ENCODE measurements around the gene GSG1L2.

The GSG1L2 gene

GRCh38 chr17:9755083-9755482 is 66.8 kb downstream of the GSG1L2 start:
- TF ChIP-seq GATA3 (IDR thresholded peaks at IDR 0.05; ENCODE audit: low read depth, low read length) (no peak), GATA2 (IDR thresholded peaks at IDR 0.05; ENCODE audit: low read depth, low read length) (no peak)
